HEK293 (cell line): ENCODE data around the gene HSPB8.

Experiments
- CTCF ChIA-PET: fragments of 350-600 bp; formaldehyde crosslinking; extraction: SDS; loops from one replicate; lab custom pipeline; 2021; ENCODE audit warnings: antibody characterized with exemption; lab: Yijun Ruan, JAX
- POLR2A ChIA-PET: fragments of 300-600 bp; formaldehyde crosslinking; extraction: SDS; loops from one replicate; lab custom pipeline; 2020; ENCODE audit warnings: antibody characterized with exemption, inconsistent platforms; lab: Yijun Ruan, JAX
- H3K27ac ChIP-seq: fragments of 200-500 bp; sonication (Bioruptor generic); 2 replicates; pipeline ENCODE4 v1.5.1; 2014; ENCODE audit warnings: low read depth, low read length, control low read depth, inconsistent platforms; ENCODE audit errors: extremely low read depth
- H3K36me3 ChIP-seq, 2 experiments: fragments of 200-500 bp in 1 of 2; sonication (Bioruptor generic) in 1 of 2; 1 replicate in 1 of 2; 2 replicates in 1 of 2; pipeline ENCODE4 v1.5.1; 2014 to 2017; ENCODE audit warnings: inconsistent platforms in 2 of 2, low read length in 2 of 2; ENCODE audit not compliant: control insufficient read depth in 2 of 2, insufficient read depth in 1 of 2
- H3K4me1 ChIP-seq: fragments of 200-500 bp; sonication (Bioruptor generic); 2 replicates; pipeline ENCODE4 v1.5.1; 2014; ENCODE audit warnings: mild to moderate bottlenecking, low read length, inconsistent platforms; ENCODE audit not compliant: control insufficient read depth, insufficient read depth
- H3K4me3 ChIP-seq: 2 replicates; pipeline ENCODE4 v1.5.1; 2011; ENCODE audit warnings: low read depth, mild to moderate bottlenecking, control low read depth, low read length, moderate library complexity
- H3K9me3 ChIP-seq: fragments of 200-500 bp; sonication (Bioruptor generic); 2 replicates; pipeline ENCODE4 v1.5.1; 2014; ENCODE audit warnings: low read depth, low read length, inconsistent platforms; ENCODE audit not compliant: control insufficient read depth, insufficient read depth
- BCL6B ChIP-seq: fragments of 450-650 bp; formaldehyde crosslinking; IDR thresholded peaks from 2 replicates; pipeline ENCODE4 v1.5.1; 2017; ENCODE audit warnings: missing biosample characterization, missing genetic modification characterization
- GLI4 ChIP-seq: fragments of 450-650 bp; formaldehyde crosslinking; IDR thresholded peaks from 2 replicates; pipeline ENCODE4 v1.5.1; 2016; ENCODE audit warnings: missing biosample characterization, missing genetic modification characterization
- KLF16 ChIP-seq: fragments of 450-650 bp; formaldehyde crosslinking; IDR thresholded peaks from 2 replicates; pipeline ENCODE4 v1.5.1; 2017; ENCODE audit warnings: missing biosample characterization, missing genetic modification characterization
- MEIS1 ChIP-seq: sonication (generic); formaldehyde crosslinking; IDR thresholded peaks from 2 replicates; pipeline ENCODE4 v1.8.1; 2022; ENCODE audit warnings: missing genetic modification reagents, mild to moderate bottlenecking, borderline replicate concordance
- RBAK ChIP-seq: fragments of 450-650 bp; formaldehyde crosslinking; IDR thresholded peaks from 2 replicates; pipeline ENCODE4 v1.5.1; 2016; ENCODE audit warnings: missing biosample characterization, missing genetic modification characterization
- SP2 ChIP-seq: fragments of 450-650 bp; formaldehyde crosslinking; IDR thresholded peaks from 2 replicates; pipeline ENCODE4 v1.5.1; 2016; ENCODE audit warnings: missing biosample characterization, missing genetic modification characterization
- ZBTB20 ChIP-seq: fragments of 450-650 bp; formaldehyde crosslinking; IDR thresholded peaks from 2 replicates; pipeline ENCODE4 v1.5.1; 2016; ENCODE audit warnings: missing biosample characterization, missing genetic modification characterization
- ZFP3 ChIP-seq: fragments of 450-650 bp; formaldehyde crosslinking; IDR thresholded peaks from 2 replicates; pipeline ENCODE4 v1.5.1; 2016; ENCODE audit warnings: low read depth, missing biosample characterization, missing genetic modification characterization
- ZNF148 ChIP-seq: fragments of 450-650 bp; formaldehyde crosslinking; IDR thresholded peaks from 2 replicates; pipeline ENCODE4 v1.5.0; 2017; ENCODE audit warnings: missing biosample characterization, missing genetic modification characterization, borderline replicate concordance
- ZNF174 ChIP-seq: fragments of 450-650 bp; formaldehyde crosslinking; IDR thresholded peaks from 2 replicates; pipeline ENCODE4 v1.5.0; 2017; ENCODE audit warnings: missing biosample characterization, mild to moderate bottlenecking, missing genetic modification characterization
- ZNF184 ChIP-seq: fragments of 450-650 bp; IDR thresholded peaks from 2 replicates; pipeline ENCODE4 v1.5.1; 2018; ENCODE audit warnings: missing biosample characterization, mild to moderate bottlenecking, missing genetic modification characterization
- ZNF202 ChIP-seq: fragments of 450-650 bp; formaldehyde crosslinking; IDR thresholded peaks from 2 replicates; pipeline ENCODE4 v1.5.1; 2016; ENCODE audit warnings: missing biosample characterization, missing genetic modification characterization, borderline replicate concordance
- ZNF366 ChIP-seq: fragments of 450-650 bp; formaldehyde crosslinking; conservative IDR thresholded peaks from 2 replicates; pipeline ENCODE4 v1.5.1; 2016; ENCODE audit warnings: missing biosample characterization, missing genetic modification characterization
- ZNF48 ChIP-seq: fragments of 450-650 bp; formaldehyde crosslinking; IDR thresholded peaks from 2 replicates; pipeline ENCODE4 v1.5.1; 2016; ENCODE audit warnings: missing biosample characterization, missing genetic modification characterization
- ZNF521 ChIP-seq: fragments of 450-650 bp; formaldehyde crosslinking; IDR thresholded peaks from 2 replicates; pipeline ENCODE4 v1.5.1; 2017; ENCODE audit warnings: missing biosample characterization, mild to moderate bottlenecking, missing genetic modification characterization
- ZNF610 ChIP-seq: fragments of 450-650 bp; formaldehyde crosslinking; IDR thresholded peaks from 2 replicates; pipeline ENCODE4 v1.5.1; 2016; ENCODE audit warnings: missing biosample characterization, missing genetic modification characterization, borderline replicate concordance
- ZNF639 ChIP-seq: fragments of 450-650 bp; formaldehyde crosslinking; IDR thresholded peaks from 2 replicates; pipeline ENCODE4 v1.5.1; 2016; ENCODE audit warnings: missing biosample characterization, missing genetic modification characterization
- ZNF747 ChIP-seq: fragments of 450-650 bp; formaldehyde crosslinking; IDR thresholded peaks from 2 replicates; pipeline ENCODE4 v1.5.1; 2016; ENCODE audit warnings: missing biosample characterization, missing genetic modification characterization
- ZNF768 ChIP-seq: fragments of 450-650 bp; formaldehyde crosslinking; IDR thresholded peaks from 2 replicates; pipeline ENCODE4 v1.5.1; 2018; ENCODE audit warnings: missing biosample characterization, mild to moderate bottlenecking, missing genetic modification characterization
- ZNF843 ChIP-seq: fragments of 450-650 bp; formaldehyde crosslinking; IDR thresholded peaks from 2 replicates; pipeline ENCODE4 v1.5.1; 2016; ENCODE audit warnings: missing biosample characterization, missing genetic modification characterization
- ZSCAN30 ChIP-seq: fragments of 450-650 bp; IDR thresholded peaks from 2 replicates; pipeline ENCODE4 v1.5.1; 2018; ENCODE audit warnings: missing biosample characterization, mild to moderate bottlenecking, missing genetic modification characterization, moderate library complexity
- TF ChIP-seq, protein P1 (sequence below): fragments of 450-650 bp; formaldehyde crosslinking; IDR thresholded peaks from 2 replicates; pipeline ENCODE4 v1.5.1; 2017; ENCODE audit warnings: missing biosample characterization, missing genetic modification characterization
- TF ChIP-seq, protein P2 (sequence below): fragments of 450-650 bp; formaldehyde crosslinking; IDR thresholded peaks from 2 replicates; pipeline ENCODE4 v1.5.1; 2016; ENCODE audit warnings: missing biosample characterization, missing genetic modification characterization
- TF ChIP-seq, protein P3 (sequence below): fragments of 450-650 bp; IDR thresholded peaks from 2 replicates; pipeline ENCODE4 v1.5.1; 2018; ENCODE audit warnings: missing biosample characterization, mild to moderate bottlenecking, missing genetic modification characterization
- TF ChIP-seq, protein P4 (sequence below): IDR thresholded peaks from 2 replicates; pipeline ENCODE4 v1.6.1; 2011; ENCODE audit warnings: mild to moderate bottlenecking, low read depth, low read length, borderline replicate concordance

Gene HSPB8

DNA sequence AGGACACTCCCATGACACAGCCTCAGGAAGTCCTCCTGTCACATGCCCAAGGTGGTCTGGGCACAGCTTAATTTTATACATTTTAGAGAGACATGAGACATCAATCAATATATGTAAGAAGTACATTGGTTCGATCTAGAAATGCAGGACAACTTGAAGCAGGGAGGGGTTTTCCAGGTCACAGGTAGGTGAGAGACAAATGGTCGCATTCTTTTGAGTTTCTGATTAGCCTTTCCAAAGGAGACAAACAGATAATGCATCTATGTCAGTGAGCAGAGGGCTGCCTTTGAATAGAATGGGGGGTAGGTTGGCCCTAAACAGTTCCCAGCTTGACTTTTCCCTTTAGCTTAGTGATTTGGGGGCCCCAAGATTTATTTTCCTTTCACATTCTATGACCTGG is 2.5 kb downstream of the HSPB8 start:
- Histone ChIP-seq H3K27ac (no peak overlapping the region), H3K9me3 (no peaks in the 10 kb centered on the region)
- POLR2A ChIA-PET, result no interaction called here

GRCh38 chr12:119181944-119182343 is 3.2 kb downstream of the HSPB8 start:
- Histone ChIP-seq H3K4me3 (no peak overlapping the region), H3K36me3 (peaks cover 0 to 10% of the 10 kb centered on the region in 2 experiments; a peak in 1 of 3 replicates), H3K27ac (no peak overlapping the region), H3K9me3 (no peaks in the 10 kb centered on the region), H3K4me1 (no peaks in the 10 kb centered on the region; the same call in 1 of the 2 replicates)
- ChIA-PET POLR2A (no interaction called here), CTCF (no interaction called here)
- TF ChIP-seq ZNF747, result no peak
- TF ChIP-seq ZSCAN30 (tag by site-specific recombination), result no peak
- TF ChIP-seq ZNF843, result no peak
- TF ChIP-seq KLF16 (tag by site-specific recombination), result no peak
- TF ChIP-seq, protein P1, sequence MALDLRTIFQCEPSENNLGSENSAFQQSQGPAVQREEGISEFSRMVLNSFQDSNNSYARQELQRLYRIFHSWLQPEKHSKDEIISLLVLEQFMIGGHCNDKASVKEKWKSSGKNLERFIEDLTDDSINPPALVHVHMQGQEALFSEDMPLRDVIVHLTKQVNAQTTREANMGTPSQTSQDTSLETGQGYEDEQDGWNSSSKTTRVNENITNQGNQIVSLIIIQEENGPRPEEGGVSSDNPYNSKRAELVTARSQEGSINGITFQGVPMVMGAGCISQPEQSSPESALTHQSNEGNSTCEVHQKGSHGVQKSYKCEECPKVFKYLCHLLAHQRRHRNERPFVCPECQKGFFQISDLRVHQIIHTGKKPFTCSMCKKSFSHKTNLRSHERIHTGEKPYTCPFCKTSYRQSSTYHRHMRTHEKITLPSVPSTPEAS (tag by site-specific recombination), result no peak
- TF ChIP-seq MEIS1 (CRISPR knock-in tag), result no peak
- TF ChIP-seq GLI4 (tag by site-specific recombination), result no peak
- no peak for TF ChIP-seq ZNF184 (tag by site-specific recombination)
- no peak for TF ChIP-seq ZNF610 (tag by site-specific recombination)
- no peak for TF ChIP-seq ZFP3 (tag by site-specific recombination)
- TF ChIP-seq ZNF148 (tag by site-specific recombination), result no peak
- TF ChIP-seq ZNF366 (tag by site-specific recombination), result no peak
- TF ChIP-seq SP2, result no peak
- TF ChIP-seq, protein P2, sequence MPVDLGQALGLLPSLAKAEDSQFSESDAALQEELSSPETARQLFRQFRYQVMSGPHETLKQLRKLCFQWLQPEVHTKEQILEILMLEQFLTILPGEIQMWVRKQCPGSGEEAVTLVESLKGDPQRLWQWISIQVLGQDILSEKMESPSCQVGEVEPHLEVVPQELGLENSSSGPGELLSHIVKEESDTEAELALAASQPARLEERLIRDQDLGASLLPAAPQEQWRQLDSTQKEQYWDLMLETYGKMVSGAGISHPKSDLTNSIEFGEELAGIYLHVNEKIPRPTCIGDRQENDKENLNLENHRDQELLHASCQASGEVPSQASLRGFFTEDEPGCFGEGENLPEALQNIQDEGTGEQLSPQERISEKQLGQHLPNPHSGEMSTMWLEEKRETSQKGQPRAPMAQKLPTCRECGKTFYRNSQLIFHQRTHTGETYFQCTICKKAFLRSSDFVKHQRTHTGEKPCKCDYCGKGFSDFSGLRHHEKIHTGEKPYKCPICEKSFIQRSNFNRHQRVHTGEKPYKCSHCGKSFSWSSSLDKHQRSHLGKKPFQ (tag by site-specific recombination), result no peak

More for the DNA sequence above, 2.5 kb downstream of the HSPB8 start:
- CTCF ChIA-PET, result no interaction called here
- H3K36me3 ChIP-seq, result peaks cover 0 to 2% of the 10 kb centered on the region in 2 experiments; a peak in 1 of 3 replicates
- TF ChIP-seq RBAK (tag by site-specific recombination) (no peak), BCL6B (tag by site-specific recombination) (no peak), ZNF521 (tag by site-specific recombination) (no peak), ZBTB20 (tag by site-specific recombination) (no peak), ZNF639 (tag by site-specific recombination) (no peak), ZNF174 (tag by site-specific recombination) (no peak), ZNF768 (no peak), ZNF48 (no peak), ZNF202 (tag by site-specific recombination) (no peak), ZNF184 (tag by site-specific recombination) (no peak), SP2 (no peak)
- TF ChIP-seq, protein P3, sequence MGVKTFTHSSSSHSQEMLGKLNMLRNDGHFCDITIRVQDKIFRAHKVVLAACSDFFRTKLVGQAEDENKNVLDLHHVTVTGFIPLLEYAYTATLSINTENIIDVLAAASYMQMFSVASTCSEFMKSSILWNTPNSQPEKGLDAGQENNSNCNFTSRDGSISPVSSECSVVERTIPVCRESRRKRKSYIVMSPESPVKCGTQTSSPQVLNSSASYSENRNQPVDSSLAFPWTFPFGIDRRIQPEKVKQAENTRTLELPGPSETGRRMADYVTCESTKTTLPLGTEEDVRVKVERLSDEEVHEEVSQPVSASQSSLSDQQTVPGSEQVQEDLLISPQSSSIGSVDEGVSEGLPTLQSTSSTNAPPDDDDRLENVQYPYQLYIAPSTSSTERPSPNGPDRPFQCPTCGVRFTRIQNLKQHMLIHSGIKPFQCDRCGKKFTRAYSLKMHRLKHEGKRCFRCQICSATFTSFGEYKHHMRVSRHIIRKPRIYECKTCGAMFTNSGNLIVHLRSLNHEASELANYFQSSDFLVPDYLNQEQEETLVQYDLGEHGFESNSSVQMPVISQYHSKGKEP (tag by site-specific recombination), result no peak
- TF ChIP-seq, protein P4, sequence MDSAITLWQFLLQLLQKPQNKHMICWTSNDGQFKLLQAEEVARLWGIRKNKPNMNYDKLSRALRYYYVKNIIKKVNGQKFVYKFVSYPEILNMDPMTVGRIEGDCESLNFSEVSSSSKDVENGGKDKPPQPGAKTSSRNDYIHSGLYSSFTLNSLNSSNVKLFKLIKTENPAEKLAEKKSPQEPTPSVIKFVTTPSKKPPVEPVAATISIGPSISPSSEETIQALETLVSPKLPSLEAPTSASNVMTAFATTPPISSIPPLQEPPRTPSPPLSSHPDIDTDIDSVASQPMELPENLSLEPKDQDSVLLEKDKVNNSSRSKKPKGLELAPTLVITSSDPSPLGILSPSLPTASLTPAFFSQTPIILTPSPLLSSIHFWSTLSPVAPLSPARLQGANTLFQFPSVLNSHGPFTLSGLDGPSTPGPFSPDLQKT, result no peak
- H3K4me1 ChIP-seq, result no peaks in the 10 kb centered on the region; the same call in 1 of the 2 replicates
- no peak overlapping the region for H3K4me3 ChIP-seq
